Endothelial cell (in vitro differentiated cells): ENCODE results near the gene SPPL3. TPM values are rescaled to one million over a fixed set of nuclear protein-coding genes. Genes with fewer than 3 reads are reported as not detected.

Source experiments
- DNase-seq: peaks from one replicate; pipeline ENCODE4 v3.0.0; 2021; ENCODE audit warnings: low spot score
- H3K27ac Mint-ChIP-seq: one replicate; pipeline ENCODE4 v1.8.0; 2021; ENCODE audit warnings: mixed read lengths, inconsistent platforms; ENCODE audit not compliant: unreplicated experiment
- H3K27me3 Mint-ChIP-seq: one replicate; pipeline ENCODE4 v1.8.0; 2021; ENCODE audit warnings: mild to moderate bottlenecking, moderate library complexity, mixed read lengths, inconsistent platforms; ENCODE audit not compliant: unreplicated experiment
- H3K36me3 Mint-ChIP-seq: one replicate; pipeline ENCODE4 v1.8.0; 2021; ENCODE audit warnings: mild to moderate bottlenecking, low read depth, mixed read lengths, inconsistent platforms; ENCODE audit not compliant: unreplicated experiment
- H3K4me1 Mint-ChIP-seq: one replicate; pipeline ENCODE4 v1.8.0; 2021; ENCODE audit warnings: mild to moderate bottlenecking, mixed read lengths, inconsistent platforms; ENCODE audit not compliant: unreplicated experiment
- H3K4me3 Mint-ChIP-seq: one replicate; pipeline ENCODE4 v1.8.0; 2021; ENCODE audit warnings: mild to moderate bottlenecking, mixed read lengths, inconsistent platforms; ENCODE audit not compliant: unreplicated experiment
- H3K9me3 Mint-ChIP-seq: one replicate; pipeline ENCODE4 v1.8.0; 2021; ENCODE audit warnings: mixed read lengths, inconsistent platforms; ENCODE audit not compliant: unreplicated experiment
- CTCF ChIP-seq: fragments of 200-600 bp; sonication (generic); IDR thresholded peaks from one replicate; pipeline ENCODE4 v1.5.0; 2021; ENCODE audit warnings: antibody characterized with exemption; ENCODE audit not compliant: unreplicated experiment
- total RNA-seq: library from RNA; stranded (reverse); fragmentation: NEBNext Ultra II Directional; extraction: Animal tissue kit (Norgen Biotek cat#: 25700); gene quantifications from one replicate; pipeline ENCODE4 v1.2.1, GENCODE V29; 2021; ENCODE audit not compliant: unreplicated experiment

The SPPL3 gene
- total RNA-seq, 1 donor from 2014 or later: 55.4 TPM

GRCh38 chr12:120941846-120942405 lies 37.8 kb upstream of the SPPL3 start:
- Mint-ChIP-seq H3K4me3 (no peak overlapping the region), H3K27ac (no peak overlapping the region), H3K4me1 (peaks cover 4% of the 10 kb centered on the region), H3K9me3 (no peaks in the 10 kb centered on the region), H3K27me3 (peaks cover 1% of the 10 kb centered on the region), H3K36me3 (no peaks in the 10 kb centered on the region)
- TF ChIP-seq CTCF: no peak
- DNase-seq: no peak

DNA sequence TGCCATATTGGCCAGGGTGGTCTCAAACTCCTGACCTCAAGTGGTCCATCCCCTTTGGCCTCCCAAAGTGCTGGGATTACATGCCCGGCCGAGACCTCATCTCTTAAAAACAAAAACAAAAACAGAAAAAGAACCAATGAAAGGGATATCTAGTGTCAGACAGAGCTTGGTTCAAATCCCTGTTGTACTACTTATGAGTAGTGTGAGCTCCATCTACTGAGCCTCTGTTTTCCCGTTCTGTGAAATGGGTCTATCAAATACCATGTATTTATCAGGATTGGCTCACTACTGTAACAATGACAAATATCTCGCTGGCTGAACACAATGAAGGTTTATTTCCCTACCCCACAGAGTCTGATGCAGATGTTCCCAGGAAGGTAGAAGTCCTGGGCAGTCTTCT lies 37.3 kb upstream of the SPPL3 start:
- Mint-ChIP-seq H3K4me1 (peaks cover 4% of the 10 kb centered on the region), H3K27ac (no peak overlapping the region), H3K9me3 (no peaks in the 10 kb centered on the region), H3K36me3 (no peaks in the 10 kb centered on the region), H3K27me3 (peaks cover 1% of the 10 kb centered on the region), H3K4me3 (no peak overlapping the region)
- DNase-seq: no peak
- TF ChIP-seq CTCF: no peak

DNA sequence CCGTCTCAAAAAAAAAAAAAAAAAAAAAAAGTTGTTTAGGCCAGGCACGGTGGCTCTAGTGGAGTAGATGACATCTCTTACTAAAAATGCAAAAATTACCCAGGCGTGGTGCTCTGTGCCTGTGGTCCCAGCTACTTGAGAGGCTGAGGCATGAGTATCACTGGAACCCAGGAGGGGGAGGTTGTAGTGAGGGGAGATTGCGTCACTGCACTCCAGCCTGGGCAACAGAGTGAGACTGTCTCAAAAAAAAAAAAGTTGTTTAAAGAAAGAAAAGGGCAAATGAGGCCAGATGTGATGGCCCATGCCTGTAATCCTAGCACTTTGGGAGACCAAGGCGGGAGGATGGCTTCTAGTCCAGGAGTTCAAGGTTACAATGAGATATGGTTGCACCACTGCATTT lies 36.6 kb upstream of the SPPL3 start:
- no peak for DNase-seq

GRCh38 chr12:120940006-120940405 lies 35.8 kb upstream of the SPPL3 start:
- H3K27ac Mint-ChIP-seq: no peak overlapping the region
- H3K4me3 Mint-ChIP-seq: no peak overlapping the region
- H3K27me3 Mint-ChIP-seq: peaks cover 4% of the 10 kb centered on the region
- H3K9me3 Mint-ChIP-seq: no peaks in the 10 kb centered on the region
- no peak for DNase-seq
- no peak for TF ChIP-seq CTCF
- peaks cover 7% of the 10 kb centered on the region for H3K4me1 Mint-ChIP-seq
- H3K36me3 Mint-ChIP-seq: no peaks in the 10 kb centered on the region

More for the DNA sequence above, 36.6 kb upstream of the SPPL3 start:
- no peak for TF ChIP-seq CTCF
- H3K4me3 Mint-ChIP-seq: no peak overlapping the region
- peaks cover 7% of the 10 kb centered on the region for H3K4me1 Mint-ChIP-seq
- no peaks in the 10 kb centered on the region for H3K36me3 Mint-ChIP-seq
- H3K9me3 Mint-ChIP-seq: no peaks in the 10 kb centered on the region
- peaks cover 5% of the 10 kb centered on the region for H3K27me3 Mint-ChIP-seq
- H3K27ac Mint-ChIP-seq: no peak overlapping the region

GRCh38 chr12:120939523-120939922 lies 35.4 kb upstream of the SPPL3 start:
- Mint-ChIP-seq H3K4me3 (no peak overlapping the region), H3K9me3 (no peaks in the 10 kb centered on the region), H3K27ac (no peak overlapping the region), H3K27me3 (peaks cover 4% of the 10 kb centered on the region), H3K36me3 (no peaks in the 10 kb centered on the region), H3K4me1 (peaks cover 7% of the 10 kb centered on the region)
- DNase-seq: no peak
- no peak for TF ChIP-seq CTCF
